Measurements from ENCODE around the gene PTH.

- TF ChIP-seq ATF1 (CRISPR knock-in tag; IDR thresholded peaks at IDR 0.05) (no peak), ATF1 (tag; IDR thresholded peaks at IDR 0.05) (no peak), MLLT1 (IDR thresholded peaks at IDR 0.05) (no peak), ZNF277 (CRISPR knock-in tag; IDR thresholded peaks at IDR 0.05; ENCODE audit: borderline replicate concordance) (no peak), MAFG (tag; conservative IDR thresholded peaks at IDR 0.05) (no peak), TCF7L2 (IDR thresholded peaks at IDR 0.05; ENCODE audit: low read depth, low read length) (no peak), NFE2 (IDR thresholded peaks at IDR 0.05; ENCODE audit: low read depth) (no peak), CREB3 (tag; conservative IDR thresholded peaks at IDR 0.05; ENCODE audit: low read depth) (no peak), KLF13 (tag; IDR thresholded peaks at IDR 0.05; ENCODE audit: borderline replicate concordance, low read depth) (no peak)
Measured at GRCh38 chr11:13450832-13451397, 44.9 kb downstream of the PTH start.

Data from K562 (cell line).